ENCODE measurements around the gene XYLT1. TPM values are rescaled to one million over a fixed set of nuclear protein-coding genes. Genes with fewer than 3 reads are reported as not detected.
"Not testable (repeated sequence)": the region's sequence is repeated elsewhere in the genome, so short reads cannot be mapped to it uniquely, and the experiment has no call there.

Gene XYLT1
- total RNA-seq, 2 donors from 2014 or later = 6.0 to 15.2 TPM

DNA sequence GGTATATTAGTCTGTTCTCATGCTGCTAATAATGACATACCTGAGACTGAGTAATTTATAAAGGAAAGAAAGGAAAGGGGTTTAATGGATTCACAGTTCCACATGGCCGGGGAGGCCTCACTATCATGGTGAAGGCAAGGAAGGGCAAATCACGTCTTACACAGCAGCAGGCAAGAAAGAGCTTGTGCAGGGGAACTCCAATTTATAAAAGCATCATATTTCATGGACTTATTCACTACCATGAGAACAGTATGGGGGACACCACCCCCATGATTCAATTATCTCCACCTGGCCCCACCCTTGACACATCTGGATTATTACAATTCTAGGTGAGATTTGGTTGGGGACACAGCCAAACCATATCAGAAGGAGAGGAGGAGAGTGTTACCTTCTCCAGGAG lies 17.7 kb upstream of the XYLT1 start:
- no peak for TF ChIP-seq POLR2A (IDR thresholded peaks at IDR 0.05)
- TF ChIP-seq, protein P1, sequence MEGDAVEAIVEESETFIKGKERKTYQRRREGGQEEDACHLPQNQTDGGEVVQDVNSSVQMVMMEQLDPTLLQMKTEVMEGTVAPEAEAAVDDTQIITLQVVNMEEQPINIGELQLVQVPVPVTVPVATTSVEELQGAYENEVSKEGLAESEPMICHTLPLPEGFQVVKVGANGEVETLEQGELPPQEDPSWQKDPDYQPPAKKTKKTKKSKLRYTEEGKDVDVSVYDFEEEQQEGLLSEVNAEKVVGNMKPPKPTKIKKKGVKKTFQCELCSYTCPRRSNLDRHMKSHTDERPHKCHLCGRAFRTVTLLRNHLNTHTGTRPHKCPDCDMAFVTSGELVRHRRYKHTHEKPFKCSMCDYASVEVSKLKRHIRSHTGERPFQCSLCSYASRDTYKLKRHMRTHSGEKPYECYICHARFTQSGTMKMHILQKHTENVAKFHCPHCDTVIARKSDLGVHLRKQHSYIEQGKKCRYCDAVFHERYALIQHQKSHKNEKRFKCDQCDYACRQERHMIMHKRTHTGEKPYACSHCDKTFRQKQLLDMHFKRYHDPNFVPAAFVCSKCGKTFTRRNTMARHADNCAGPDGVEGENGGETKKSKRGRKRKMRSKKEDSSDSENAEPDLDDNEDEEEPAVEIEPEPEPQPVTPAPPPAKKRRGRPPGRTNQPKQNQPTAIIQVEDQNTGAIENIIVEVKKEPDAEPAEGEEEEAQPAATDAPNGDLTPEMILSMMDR (IDR thresholded peaks at IDR 0.05) = no peak
- Histone ChIP-seq H3K9me3 (no peaks in the 10 kb centered on the region), H3K4me3 (no peak overlapping the region), H3K27ac (no peak overlapping the region), H3K36me3 (replicated peaks in 1 of 2; ENCODE audit: insufficient read depth in 1 of 2, low read depth in 2 of 2) (no peaks in the 10 kb centered on the region), H3K27me3 (no peaks in the 10 kb centered on the region), H3K4me1 (no peaks in the 10 kb centered on the region)
- ATAC-seq (no peak), DNase-seq (no peak)
- intact Hi-C loops (cut with DNase I) = no loop called here
- WGBS, 2 donors = 91 to 93% methylated on average over 2 of the region's 2 CpGs

DNA sequence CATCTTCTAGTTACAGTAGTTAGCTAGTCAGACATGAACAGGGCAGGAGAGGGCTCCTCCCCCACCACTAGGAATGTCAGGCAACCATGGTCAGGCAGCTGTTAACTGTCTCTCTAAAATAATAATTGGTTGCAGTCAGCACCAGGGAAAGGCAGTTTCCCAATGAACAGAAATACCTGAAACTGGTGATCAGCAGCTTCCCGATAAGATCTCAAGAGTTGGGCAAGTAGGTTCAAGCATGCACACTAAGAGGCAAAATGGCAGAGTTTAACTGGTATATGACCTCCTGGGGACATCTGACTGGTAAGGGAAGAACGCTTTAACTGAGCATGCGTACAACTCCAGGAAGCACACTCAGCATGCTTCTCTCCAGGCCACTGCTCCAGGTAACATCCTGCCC lies 12.6 kb upstream of the XYLT1 start:
- H3K27ac ChIP-seq = no peak overlapping the region
- no peak for ATAC-seq
- H3K9me3 ChIP-seq = no peaks in the 10 kb centered on the region
- H3K4me3 ChIP-seq = no peak overlapping the region
- no peak for DNase-seq
- TF ChIP-seq, protein P1 (IDR thresholded peaks at IDR 0.05) = no peak
- TF ChIP-seq POLR2A (IDR thresholded peaks at IDR 0.05) = no peak
- H3K4me1 ChIP-seq = no peaks in the 10 kb centered on the region
- WGBS, 2 donors = 72 to 87% methylated on average over 3 of the region's 3 CpGs
- H3K36me3 ChIP-seq (replicated peaks in 1 of 2; ENCODE audit: insufficient read depth in 1 of 2, low read depth in 2 of 2) = no peaks in the 10 kb centered on the region
- H3K27me3 ChIP-seq = no peaks in the 10 kb centered on the region
- intact Hi-C loops (cut with DNase I) = no loop called here

DNA sequence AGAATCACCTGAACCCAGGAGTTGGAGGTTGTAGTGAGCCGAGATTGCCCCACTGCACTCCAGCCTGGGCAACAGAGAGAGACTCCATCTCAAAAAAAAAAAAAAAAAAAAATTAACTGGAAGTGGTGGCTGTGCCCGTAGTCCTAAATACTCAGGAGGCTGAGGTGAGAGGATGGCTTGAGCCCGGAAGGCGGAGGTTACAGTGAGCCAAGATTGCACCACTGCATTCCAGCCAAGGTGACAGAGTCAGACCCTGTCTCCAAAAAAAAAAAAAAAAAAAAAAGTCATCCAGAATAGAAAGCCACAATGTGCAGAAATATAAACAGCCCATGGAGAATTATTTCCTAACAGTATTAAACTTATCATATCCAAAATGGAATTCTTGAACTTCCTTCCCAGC lies 11.6 kb upstream of the XYLT1 start:
- ATAC-seq; H3K36me3 ChIP-seq (replicated peaks in 1 of 2; ENCODE audit: insufficient read depth in 1 of 2, low read depth in 2 of 2); H3K4me1 ChIP-seq; intact Hi-C loops (cut with DNase I); H3K27ac ChIP-seq; DNase-seq; H3K9me3 ChIP-seq; H3K4me3 ChIP-seq; H3K27me3 ChIP-seq: not testable (repeated sequence)
- 85 to 93% methylated on average over 3 to 4 of the region's 4 CpGs for WGBS, 2 donors

DNA sequence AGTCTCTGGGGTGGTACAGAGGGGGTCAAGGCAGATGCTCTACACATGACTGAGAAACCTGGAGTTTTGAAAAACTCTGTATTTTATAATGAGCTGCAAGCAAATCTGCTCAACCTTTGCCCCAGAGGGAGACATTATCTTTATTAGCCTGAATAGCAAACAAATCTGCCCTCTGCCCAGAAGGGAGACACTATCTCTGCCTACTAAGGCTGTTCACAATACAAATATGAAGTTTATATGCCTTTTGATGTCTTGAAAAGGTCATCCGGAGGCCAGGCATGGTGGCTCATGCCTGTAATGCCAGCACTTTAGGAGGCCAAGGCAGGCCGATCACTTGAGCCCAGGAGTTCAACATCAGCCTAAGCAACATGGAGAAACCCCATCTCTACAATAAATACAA lies 11.0 kb upstream of the XYLT1 start:
- H3K27me3 ChIP-seq = no peaks in the 10 kb centered on the region
- WGBS, 2 donors = 52 to 60% methylated on average over 2 of the region's 2 CpGs
- H3K36me3 ChIP-seq (replicated peaks in 1 of 2; ENCODE audit: insufficient read depth in 1 of 2, low read depth in 2 of 2) = no peaks in the 10 kb centered on the region
- DNase-seq (no peak), ATAC-seq (no peak)
- H3K27ac ChIP-seq = no peak overlapping the region
- TF ChIP-seq POLR2A (IDR thresholded peaks at IDR 0.05) = no peak
- TF ChIP-seq, protein P1 (IDR thresholded peaks at IDR 0.05) = no peak
- intact Hi-C loops (cut with DNase I) = no loop called here
- H3K4me3 ChIP-seq = no peak overlapping the region
- H3K9me3 ChIP-seq = no peaks in the 10 kb centered on the region
- peaks cover 4% of the 10 kb centered on the region for H3K4me1 ChIP-seq

DNA sequence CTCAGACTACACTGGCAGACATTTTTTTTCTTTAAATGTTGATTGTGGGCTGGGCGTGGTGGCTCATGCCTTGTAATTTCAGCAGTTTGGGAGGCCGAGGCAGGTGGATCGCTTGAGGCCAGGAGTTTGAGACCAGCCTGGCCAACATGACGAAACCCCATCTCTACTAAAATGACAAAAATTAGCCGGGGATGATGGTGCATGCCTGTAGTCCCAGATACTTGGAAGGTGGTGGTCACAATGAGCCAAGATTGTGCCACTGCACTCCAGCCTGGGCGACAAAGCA lies 6.4 kb upstream of the XYLT1 start:
- WGBS, 2 donors = 49 to 76% methylated on average over 3 to 6 of the region's 6 CpGs
- H3K27ac ChIP-seq; H3K4me1 ChIP-seq; intact Hi-C loops (cut with DNase I); DNase-seq; H3K36me3 ChIP-seq (replicated peaks in 1 of 2; ENCODE audit: insufficient read depth in 1 of 2, low read depth in 2 of 2); H3K4me3 ChIP-seq; ATAC-seq; H3K27me3 ChIP-seq; H3K9me3 ChIP-seq: not testable (repeated sequence)

DNA sequence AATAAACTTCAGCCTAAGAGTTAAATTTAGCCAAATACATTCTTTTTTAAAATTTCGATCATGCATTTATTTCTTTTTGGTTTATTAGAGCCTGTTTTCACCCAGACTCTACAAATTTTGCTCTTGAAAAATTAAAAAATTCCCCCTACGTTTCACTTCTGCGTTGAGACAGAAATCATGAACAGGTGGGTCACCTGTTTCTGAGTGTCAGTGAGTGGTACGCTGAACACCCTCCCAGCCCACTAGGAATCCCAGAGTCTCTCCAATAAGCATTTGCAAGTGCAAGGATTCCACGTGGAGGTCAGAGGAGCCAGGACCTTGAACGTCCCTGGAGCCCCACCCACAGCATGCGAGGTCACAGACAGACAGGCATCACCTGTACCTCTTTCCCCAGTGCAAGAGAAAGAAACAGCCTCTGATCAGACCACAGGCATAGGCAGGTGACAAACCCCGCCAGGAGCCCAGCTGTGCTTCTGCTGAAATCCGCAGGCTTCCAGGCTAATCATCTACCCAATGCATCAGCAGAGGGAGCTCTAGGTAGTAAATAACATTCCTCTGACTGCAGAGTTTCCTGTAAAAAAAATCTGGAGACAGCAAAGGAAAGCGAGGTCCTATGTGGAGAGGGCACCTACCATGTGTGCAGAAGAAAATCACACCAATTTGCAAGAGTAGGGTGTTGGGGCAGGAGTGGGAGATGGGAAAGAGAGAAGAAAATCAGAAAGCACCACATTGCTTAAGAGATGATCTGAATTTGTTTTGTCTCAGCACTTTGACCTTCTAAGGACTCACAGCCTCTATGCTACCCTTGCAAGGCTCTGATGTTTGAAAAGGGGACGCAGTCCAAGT lies 5.9 kb upstream of the XYLT1 start:
- DNase-seq (peak; percentile 70 to 83 (median 80)), ATAC-seq (peak; percentile 88)
- H3K27me3 ChIP-seq = no peaks in the 10 kb centered on the region
- intact Hi-C loops (cut with DNase I) = no loop called here
- no peak for TF ChIP-seq POLR2A (IDR thresholded peaks at IDR 0.05)
- TF ChIP-seq, protein P1 (IDR thresholded peaks at IDR 0.05) = peak; percentile 15 to 63 (median 53)
- no peak overlapping the region for H3K27ac ChIP-seq
- H3K4me3 ChIP-seq = no peak overlapping the region
- no peaks in the 10 kb centered on the region for H3K36me3 ChIP-seq (replicated peaks in 1 of 2; ENCODE audit: insufficient read depth in 1 of 2, low read depth in 2 of 2)
- peaks cover 7% of the 10 kb centered on the region for H3K4me1 ChIP-seq
- H3K9me3 ChIP-seq = no peaks in the 10 kb centered on the region
- 15 to 24% methylated on average over 9 to 11 of the region's 11 CpGs for WGBS, 2 donors
